HL-60 (cell line): ENCODE data around the gene ATP4A.

ENCODE experiments used
- DNase-seq, 2 experiments: peaks; one replicate each; pipeline ENCODE4 v3.0.0-alpha.2; 2010 to 2020; ENCODE audit warnings: low read depth in 1 of 2, low spot score in 1 of 2
- H3K27ac ChIP-seq: fragments of 250-450 bp; sonication (Bioruptor Pico); replicated peaks from 2 replicates; pipeline ENCODE4 v1.5.1; 2020; ENCODE audit warnings: mild to moderate bottlenecking, moderate library complexity
- H3K27me3 ChIP-seq: fragments of 250-450 bp; sonication (Bioruptor Pico); 2 replicates; pipeline ENCODE4 v1.5.1; 2021; ENCODE audit warnings: mild to moderate bottlenecking, moderate library complexity; ENCODE audit not compliant: insufficient read depth, poor library complexity, severe bottlenecking
- H3K4me3 ChIP-seq: replicated peaks from 2 replicates; pipeline ENCODE4 v1.5.1; 2011; ENCODE audit warnings: mild to moderate bottlenecking, control low read depth, low read length; ENCODE audit not compliant: insufficient read depth
- GABPA ChIP-seq: IDR thresholded peaks from 2 replicates; pipeline ENCODE4 v1.6.1; 2012; ENCODE audit warnings: low read depth
- POLR2AphosphoS5 ChIP-seq: IDR thresholded peaks from 2 replicates; pipeline ENCODE4 v1.6.1; 2012; ENCODE audit warnings: low read depth
- SPI1 ChIP-seq: IDR thresholded peaks from 2 replicates; pipeline ENCODE4 v1.6.1; 2012; ENCODE audit warnings: low read depth, mild to moderate bottlenecking, borderline replicate concordance
- TF ChIP-seq, protein P1 (sequence below): IDR thresholded peaks from one replicate; pipeline ENCODE4 v1.5.1; 2011; ENCODE audit warnings: low read length, control low read depth, inconsistent platforms; ENCODE audit not compliant: insufficient read depth
- TF ChIP-seq, protein P2 (sequence below): IDR thresholded peaks from 2 replicates; pipeline ENCODE4 v1.6.1; 2012; ENCODE audit warnings: low read depth; ENCODE audit not compliant: insufficient replicate concordance

ATP4A gene

DNA sequence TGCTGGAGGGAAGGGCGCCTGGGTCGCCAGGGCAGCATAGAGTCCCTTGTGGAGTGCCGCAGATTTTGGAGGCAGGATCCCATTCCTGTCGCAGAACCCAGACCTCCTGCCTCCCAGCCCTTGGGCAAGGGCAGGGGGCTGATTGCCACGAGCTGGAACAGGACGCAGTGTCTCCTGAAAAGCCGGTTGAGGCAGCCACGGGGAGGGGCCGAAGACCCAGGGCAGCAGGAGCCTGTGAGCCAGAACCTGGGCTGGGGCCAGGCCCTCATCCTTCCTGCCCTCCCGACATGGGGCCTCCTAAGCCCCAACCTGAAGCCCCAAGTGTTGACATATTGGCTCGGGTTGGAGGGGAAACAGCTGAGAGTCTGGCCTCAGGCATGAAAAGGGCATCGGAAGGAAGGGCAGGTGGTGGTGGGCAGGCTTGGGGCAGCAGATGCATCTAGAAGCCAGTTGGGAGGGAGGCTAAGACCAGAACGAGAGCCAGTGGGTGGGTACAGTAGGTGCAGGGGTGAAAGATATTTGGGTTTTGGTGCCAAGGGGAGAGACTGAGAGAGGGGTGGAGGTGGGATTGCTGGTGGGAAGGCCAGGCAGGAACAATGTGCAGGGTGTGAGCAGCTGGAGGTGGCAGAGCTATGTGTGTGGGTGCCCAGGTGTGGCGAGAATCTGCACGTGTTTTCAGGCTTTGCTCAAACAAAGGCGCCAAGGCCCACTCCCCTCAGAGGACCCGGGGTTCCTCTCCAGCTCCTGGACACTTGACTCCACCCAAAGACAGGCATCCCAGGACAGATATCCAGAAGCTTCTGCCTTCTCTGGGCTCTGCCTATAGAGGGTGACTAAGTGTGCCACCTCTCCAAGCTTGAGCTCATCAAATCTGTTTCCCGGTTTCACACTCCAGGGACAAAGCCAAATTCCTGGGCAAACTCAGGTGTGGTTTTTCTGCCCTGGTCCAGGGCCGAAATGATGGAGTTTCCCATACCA, 33.9 kb downstream of the ATP4A start:
- no peak for DNase-seq
- H3K4me3 ChIP-seq: no peak overlapping the region
- no peak overlapping the region for H3K27ac ChIP-seq
- TF ChIP-seq GABPA: no peak
- TF ChIP-seq, protein P1, sequence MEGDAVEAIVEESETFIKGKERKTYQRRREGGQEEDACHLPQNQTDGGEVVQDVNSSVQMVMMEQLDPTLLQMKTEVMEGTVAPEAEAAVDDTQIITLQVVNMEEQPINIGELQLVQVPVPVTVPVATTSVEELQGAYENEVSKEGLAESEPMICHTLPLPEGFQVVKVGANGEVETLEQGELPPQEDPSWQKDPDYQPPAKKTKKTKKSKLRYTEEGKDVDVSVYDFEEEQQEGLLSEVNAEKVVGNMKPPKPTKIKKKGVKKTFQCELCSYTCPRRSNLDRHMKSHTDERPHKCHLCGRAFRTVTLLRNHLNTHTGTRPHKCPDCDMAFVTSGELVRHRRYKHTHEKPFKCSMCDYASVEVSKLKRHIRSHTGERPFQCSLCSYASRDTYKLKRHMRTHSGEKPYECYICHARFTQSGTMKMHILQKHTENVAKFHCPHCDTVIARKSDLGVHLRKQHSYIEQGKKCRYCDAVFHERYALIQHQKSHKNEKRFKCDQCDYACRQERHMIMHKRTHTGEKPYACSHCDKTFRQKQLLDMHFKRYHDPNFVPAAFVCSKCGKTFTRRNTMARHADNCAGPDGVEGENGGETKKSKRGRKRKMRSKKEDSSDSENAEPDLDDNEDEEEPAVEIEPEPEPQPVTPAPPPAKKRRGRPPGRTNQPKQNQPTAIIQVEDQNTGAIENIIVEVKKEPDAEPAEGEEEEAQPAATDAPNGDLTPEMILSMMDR: no peak
- TF ChIP-seq, protein P2, sequence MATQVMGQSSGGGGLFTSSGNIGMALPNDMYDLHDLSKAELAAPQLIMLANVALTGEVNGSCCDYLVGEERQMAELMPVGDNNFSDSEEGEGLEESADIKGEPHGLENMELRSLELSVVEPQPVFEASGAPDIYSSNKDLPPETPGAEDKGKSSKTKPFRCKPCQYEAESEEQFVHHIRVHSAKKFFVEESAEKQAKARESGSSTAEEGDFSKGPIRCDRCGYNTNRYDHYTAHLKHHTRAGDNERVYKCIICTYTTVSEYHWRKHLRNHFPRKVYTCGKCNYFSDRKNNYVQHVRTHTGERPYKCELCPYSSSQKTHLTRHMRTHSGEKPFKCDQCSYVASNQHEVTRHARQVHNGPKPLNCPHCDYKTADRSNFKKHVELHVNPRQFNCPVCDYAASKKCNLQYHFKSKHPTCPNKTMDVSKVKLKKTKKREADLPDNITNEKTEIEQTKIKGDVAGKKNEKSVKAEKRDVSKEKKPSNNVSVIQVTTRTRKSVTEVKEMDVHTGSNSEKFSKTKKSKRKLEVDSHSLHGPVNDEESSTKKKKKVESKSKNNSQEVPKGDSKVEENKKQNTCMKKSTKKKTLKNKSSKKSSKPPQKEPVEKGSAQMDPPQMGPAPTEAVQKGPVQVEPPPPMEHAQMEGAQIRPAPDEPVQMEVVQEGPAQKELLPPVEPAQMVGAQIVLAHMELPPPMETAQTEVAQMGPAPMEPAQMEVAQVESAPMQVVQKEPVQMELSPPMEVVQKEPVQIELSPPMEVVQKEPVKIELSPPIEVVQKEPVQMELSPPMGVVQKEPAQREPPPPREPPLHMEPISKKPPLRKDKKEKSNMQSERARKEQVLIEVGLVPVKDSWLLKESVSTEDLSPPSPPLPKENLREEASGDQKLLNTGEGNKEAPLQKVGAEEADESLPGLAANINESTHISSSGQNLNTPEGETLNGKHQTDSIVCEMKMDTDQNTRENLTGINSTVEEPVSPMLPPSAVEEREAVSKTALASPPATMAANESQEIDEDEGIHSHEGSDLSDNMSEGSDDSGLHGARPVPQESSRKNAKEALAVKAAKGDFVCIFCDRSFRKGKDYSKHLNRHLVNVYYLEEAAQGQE: no peak
- no peak for TF ChIP-seq SPI1
- H3K27me3 ChIP-seq: peaks cover 19% of the 10 kb centered on the region

DNA sequence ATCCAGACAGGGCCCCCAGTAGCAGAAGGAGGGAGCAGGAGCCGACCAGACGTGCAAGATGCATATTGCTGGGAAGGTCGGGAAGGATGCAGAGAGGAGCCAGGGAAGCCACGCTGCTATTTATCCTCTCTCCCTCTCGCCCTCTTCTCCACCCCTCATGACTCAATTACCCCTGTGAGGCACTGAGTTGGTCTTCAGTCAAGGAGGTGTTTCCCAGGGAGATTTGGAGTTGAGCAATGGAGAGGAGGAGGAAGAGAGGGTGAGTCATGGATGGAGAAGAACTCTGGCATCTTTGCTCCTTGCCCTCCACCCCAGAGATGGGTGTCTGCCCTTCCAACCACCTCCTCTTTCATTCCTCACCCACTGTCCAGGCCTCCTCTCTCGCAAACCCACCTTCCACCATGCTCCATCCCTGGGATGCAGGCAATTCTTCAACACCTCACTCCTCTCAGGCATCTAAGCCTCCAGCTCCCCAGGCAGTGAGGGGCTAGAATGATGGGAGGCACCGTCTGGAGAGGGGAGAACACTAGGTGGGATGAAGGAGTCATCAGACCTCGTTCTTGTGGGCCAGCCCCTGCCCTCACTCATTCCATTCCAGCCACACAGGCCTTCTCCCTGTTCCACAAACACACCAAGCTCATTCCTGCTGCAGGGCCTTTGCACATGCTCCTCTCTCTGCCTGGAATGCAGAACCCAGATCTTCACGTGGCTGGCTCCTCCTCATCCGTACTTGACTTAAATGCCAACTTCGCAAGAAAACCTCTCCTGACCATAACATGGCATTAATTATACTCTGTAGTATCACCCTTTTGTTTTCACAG, 35.0 kb downstream of the ATP4A start, which contains the start of gene SBSN:
Gene SBSN (minus strand): TSS at position 94 of the 821 bp plus-strand sequence. CDS start 30 bp downstream, at position 64.
- no peak within 1 kb of the TSS for H3K4me3 ChIP-seq
- peaks cover 10% of the 10 kb centered on the region for H3K27me3 ChIP-seq
- no peak for DNase-seq
- no peak within 1 kb of the TSS for H3K27ac ChIP-seq
- TF ChIP-seq GABPA (no peak), SPI1 (no peak), POLR2AphosphoS5 (no peak)
- TF ChIP-seq, protein P1: no peak
- TF ChIP-seq, protein P2: no peak

DNA sequence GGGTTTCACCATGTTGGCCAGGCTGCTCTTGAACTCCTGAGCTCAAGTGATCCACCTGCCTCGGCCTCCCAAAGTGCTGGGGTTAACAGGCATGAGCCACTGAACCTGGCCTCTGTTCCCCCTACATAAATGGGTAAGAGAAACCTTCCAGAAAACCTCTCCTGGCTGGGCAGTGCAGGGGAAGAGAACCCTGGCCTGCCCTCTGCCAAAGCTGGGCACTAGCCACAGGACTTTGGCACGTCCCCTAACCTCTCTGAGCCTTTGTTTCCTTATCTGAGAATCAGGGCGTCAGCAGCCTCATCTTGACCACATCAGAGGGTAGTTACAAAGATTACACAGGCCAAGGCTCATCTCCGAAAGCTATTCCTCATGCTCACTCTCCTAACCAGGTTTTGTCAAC, 37.6 kb downstream of the ATP4A start:
- H3K27ac ChIP-seq: no peak overlapping the region
- TF ChIP-seq, protein P1: no peak
- no peak for TF ChIP-seq POLR2AphosphoS5
- TF ChIP-seq, protein P2: no peak
- TF ChIP-seq SPI1: no peak
- no peak for TF ChIP-seq GABPA
- no peak overlapping the region for H3K4me3 ChIP-seq
- peaks cover 9% of the 10 kb centered on the region for H3K27me3 ChIP-seq
- no peak for DNase-seq
